Measurements from ENCODE around the gene FAM200B.

Gene FAM200B

DNA sequence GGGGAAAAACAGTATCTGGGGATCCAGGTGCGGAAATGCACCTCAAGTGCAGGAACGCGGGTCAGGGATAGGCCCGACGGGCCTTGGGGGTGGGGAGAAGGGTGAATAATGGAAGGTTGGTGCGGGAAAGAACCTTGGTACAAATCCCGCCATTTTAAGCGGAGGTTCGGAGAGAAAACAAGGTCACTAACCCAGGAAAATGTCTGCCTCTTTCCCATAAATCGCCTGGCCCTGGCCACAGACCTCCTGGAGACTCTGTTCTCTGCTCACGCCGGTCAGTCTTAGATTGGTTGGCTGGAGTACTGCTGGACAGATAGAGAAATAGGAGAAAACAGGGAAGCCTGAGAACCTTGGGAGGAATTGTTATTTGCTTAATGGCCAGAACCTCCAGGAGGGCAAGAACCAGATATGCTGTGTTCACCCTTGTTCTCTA, 25.6 kb upstream of the FAM200B start:
- H3K4me2 ChIP-seq (ENCODE audit: low read length): peak overlapping the region; percentile 89

DNA sequence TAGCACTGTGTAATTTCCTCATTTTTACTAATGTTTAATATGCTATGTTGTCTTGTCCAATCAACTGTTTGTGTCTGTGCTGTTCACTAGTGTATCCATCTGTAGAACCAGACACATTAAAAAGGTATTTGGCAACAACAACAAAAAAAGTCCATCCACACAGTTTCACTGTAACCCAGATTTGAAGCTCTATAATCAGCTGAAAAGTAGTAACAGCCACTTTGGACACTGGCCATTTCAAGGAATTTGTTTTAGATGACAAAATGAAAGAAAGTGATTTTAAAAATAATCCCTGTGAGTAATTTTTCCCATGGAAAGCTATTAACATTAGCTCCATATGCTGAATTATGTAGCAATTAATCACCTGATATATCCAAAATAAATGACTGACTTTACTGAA, 24.3 kb upstream of the FAM200B start:
- H4K20me1 ChIP-seq (ENCODE audit: control insufficient read depth, insufficient read depth, low read depth, low read length): peaks cover 5% of the 10 kb centered on the region
- H3K79me2 ChIP-seq (ENCODE audit: control insufficient read depth, low read length): peaks cover 28% of the 10 kb centered on the region
- no peaks in the 10 kb centered on the region for H3K9me3 ChIP-seq (ENCODE audit: control insufficient read depth, insufficient read depth, low read length)
- H3K9me2 ChIP-seq (replicated peaks; ENCODE audit: control insufficient read depth, low read length): no peaks in the 10 kb centered on the region
- no peak overlapping the region for H3K4me3 ChIP-seq (ENCODE audit: low read length)
- peaks cover 34% of the 10 kb centered on the region for H3F3A ChIP-seq (ENCODE audit: control insufficient read depth, insufficient read depth)
- peaks cover 37% of the 10 kb centered on the region for H3K4me1 ChIP-seq (ENCODE audit: control insufficient read depth, low read length)
- H3K36me3 ChIP-seq (ENCODE audit: control insufficient read depth, low read length): peaks cover 21% of the 10 kb centered on the region
- no peaks in the 10 kb centered on the region for H3K27me3 ChIP-seq (ENCODE audit: control insufficient read depth, low read length)
- no peak overlapping the region for H3K4me2 ChIP-seq (ENCODE audit: low read length)
- no peak for TF ChIP-seq EZH2phosphoT487 (IDR thresholded peaks at IDR 0.05; ENCODE audit: borderline replicate concordance, low read length)
- TF ChIP-seq, protein P1, sequence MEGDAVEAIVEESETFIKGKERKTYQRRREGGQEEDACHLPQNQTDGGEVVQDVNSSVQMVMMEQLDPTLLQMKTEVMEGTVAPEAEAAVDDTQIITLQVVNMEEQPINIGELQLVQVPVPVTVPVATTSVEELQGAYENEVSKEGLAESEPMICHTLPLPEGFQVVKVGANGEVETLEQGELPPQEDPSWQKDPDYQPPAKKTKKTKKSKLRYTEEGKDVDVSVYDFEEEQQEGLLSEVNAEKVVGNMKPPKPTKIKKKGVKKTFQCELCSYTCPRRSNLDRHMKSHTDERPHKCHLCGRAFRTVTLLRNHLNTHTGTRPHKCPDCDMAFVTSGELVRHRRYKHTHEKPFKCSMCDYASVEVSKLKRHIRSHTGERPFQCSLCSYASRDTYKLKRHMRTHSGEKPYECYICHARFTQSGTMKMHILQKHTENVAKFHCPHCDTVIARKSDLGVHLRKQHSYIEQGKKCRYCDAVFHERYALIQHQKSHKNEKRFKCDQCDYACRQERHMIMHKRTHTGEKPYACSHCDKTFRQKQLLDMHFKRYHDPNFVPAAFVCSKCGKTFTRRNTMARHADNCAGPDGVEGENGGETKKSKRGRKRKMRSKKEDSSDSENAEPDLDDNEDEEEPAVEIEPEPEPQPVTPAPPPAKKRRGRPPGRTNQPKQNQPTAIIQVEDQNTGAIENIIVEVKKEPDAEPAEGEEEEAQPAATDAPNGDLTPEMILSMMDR (IDR thresholded peaks at IDR 0.05; ENCODE audit: low read depth, low read length, poor library complexity, severe bottlenecking): no peak
- no peak overlapping the region for H3K27ac ChIP-seq (ENCODE audit: low read depth, low read length)

More for the DNA sequence above, 25.6 kb upstream of the FAM200B start:
- Histone ChIP-seq H3K27me3 (ENCODE audit: control insufficient read depth, low read length) (no peaks in the 10 kb centered on the region), H3K79me2 (ENCODE audit: control insufficient read depth, low read length) (peaks cover 41% of the 10 kb centered on the region), H3K9me3 (ENCODE audit: control insufficient read depth, insufficient read depth, low read length) (no peaks in the 10 kb centered on the region), H3K36me3 (ENCODE audit: control insufficient read depth, low read length) (peaks cover 20% of the 10 kb centered on the region), H3K4me3 (ENCODE audit: low read length) (peak overlapping the region; percentile 94), H3F3A (ENCODE audit: control insufficient read depth, insufficient read depth) (peaks cover 36% of the 10 kb centered on the region), H3K9me2 (replicated peaks; ENCODE audit: control insufficient read depth, low read length) (no peaks in the 10 kb centered on the region), H3K27ac (ENCODE audit: low read depth, low read length) (peak overlapping the region; percentile 72), H4K20me1 (ENCODE audit: control insufficient read depth, insufficient read depth, low read depth, low read length) (peaks cover 5% of the 10 kb centered on the region), H3K4me1 (ENCODE audit: control insufficient read depth, low read length) (peaks cover 50% of the 10 kb centered on the region)
- TF ChIP-seq EZH2phosphoT487 (IDR thresholded peaks at IDR 0.05; ENCODE audit: borderline replicate concordance, low read length): no peak
- TF ChIP-seq, protein P1 (IDR thresholded peaks at IDR 0.05; ENCODE audit: low read depth, low read length, poor library complexity, severe bottlenecking): no peak

DNA sequence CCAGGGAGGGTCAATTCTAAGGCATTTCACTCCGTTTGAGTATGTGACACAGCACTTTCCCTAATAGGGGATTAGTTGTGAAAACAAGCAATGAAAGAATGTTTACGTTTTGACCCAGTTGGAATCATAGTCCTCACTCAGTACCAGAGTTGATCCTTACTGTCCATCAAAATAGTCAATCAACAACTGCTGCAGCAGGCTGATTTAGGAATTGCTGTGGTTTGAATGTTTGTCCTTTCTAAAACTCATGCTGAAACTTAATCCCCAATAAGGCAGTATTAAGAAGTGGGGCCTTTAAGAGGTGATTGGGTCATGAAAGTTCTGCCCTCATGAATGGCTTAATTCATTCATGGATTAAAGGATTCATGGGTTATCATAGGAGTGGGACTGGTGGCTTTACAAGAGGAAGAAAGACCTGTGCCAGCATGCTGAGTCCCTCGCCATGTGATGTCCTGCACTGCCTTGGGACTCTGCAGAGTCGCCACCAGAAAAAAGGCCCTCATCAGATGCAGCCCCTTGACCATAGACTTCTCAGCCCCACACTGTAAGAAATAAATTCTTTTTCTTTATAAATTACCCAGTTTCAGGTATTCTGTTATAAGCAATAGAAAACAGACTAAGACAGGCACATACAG, 23.4 kb upstream of the FAM200B start:
- peaks cover 28% of the 10 kb centered on the region for H3K4me1 ChIP-seq (ENCODE audit: control insufficient read depth, low read length)
- no peak overlapping the region for H3K4me3 ChIP-seq (ENCODE audit: low read length)
- H4K20me1 ChIP-seq (ENCODE audit: control insufficient read depth, insufficient read depth, low read depth, low read length): peaks cover 5% of the 10 kb centered on the region
- TF ChIP-seq, protein P1 (IDR thresholded peaks at IDR 0.05; ENCODE audit: low read depth, low read length, poor library complexity, severe bottlenecking): no peak
- no peak for TF ChIP-seq EZH2phosphoT487 (IDR thresholded peaks at IDR 0.05; ENCODE audit: borderline replicate concordance, low read length)
- no peaks in the 10 kb centered on the region for H3K9me2 ChIP-seq (replicated peaks; ENCODE audit: control insufficient read depth, low read length)
- no peaks in the 10 kb centered on the region for H3K9me3 ChIP-seq (ENCODE audit: control insufficient read depth, insufficient read depth, low read length)
- peaks cover 36% of the 10 kb centered on the region for H3F3A ChIP-seq (ENCODE audit: control insufficient read depth, insufficient read depth)
- H3K4me2 ChIP-seq (ENCODE audit: low read length): no peak overlapping the region
- peaks cover 20% of the 10 kb centered on the region for H3K79me2 ChIP-seq (ENCODE audit: control insufficient read depth, low read length)
- H3K27ac ChIP-seq (ENCODE audit: low read depth, low read length): no peak overlapping the region
- no peaks in the 10 kb centered on the region for H3K27me3 ChIP-seq (ENCODE audit: control insufficient read depth, low read length)
- H3K36me3 ChIP-seq (ENCODE audit: control insufficient read depth, low read length): peaks cover 23% of the 10 kb centered on the region
